ENCODE results near the gene TTC32.

GRCh38 chr2:19851116-19851695 lies 50.6 kb downstream of the TTC32 start:
- TF ChIP-seq, protein P1, sequence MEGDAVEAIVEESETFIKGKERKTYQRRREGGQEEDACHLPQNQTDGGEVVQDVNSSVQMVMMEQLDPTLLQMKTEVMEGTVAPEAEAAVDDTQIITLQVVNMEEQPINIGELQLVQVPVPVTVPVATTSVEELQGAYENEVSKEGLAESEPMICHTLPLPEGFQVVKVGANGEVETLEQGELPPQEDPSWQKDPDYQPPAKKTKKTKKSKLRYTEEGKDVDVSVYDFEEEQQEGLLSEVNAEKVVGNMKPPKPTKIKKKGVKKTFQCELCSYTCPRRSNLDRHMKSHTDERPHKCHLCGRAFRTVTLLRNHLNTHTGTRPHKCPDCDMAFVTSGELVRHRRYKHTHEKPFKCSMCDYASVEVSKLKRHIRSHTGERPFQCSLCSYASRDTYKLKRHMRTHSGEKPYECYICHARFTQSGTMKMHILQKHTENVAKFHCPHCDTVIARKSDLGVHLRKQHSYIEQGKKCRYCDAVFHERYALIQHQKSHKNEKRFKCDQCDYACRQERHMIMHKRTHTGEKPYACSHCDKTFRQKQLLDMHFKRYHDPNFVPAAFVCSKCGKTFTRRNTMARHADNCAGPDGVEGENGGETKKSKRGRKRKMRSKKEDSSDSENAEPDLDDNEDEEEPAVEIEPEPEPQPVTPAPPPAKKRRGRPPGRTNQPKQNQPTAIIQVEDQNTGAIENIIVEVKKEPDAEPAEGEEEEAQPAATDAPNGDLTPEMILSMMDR (conservative IDR thresholded peaks at IDR 0.05; ENCODE audit: low read depth in 2 of 2), result peak; percentile 40 to 61
- no peak for TF ChIP-seq POLR2AphosphoS5 (IDR thresholded peaks at IDR 0.05; ENCODE audit: low read depth)
- TF ChIP-seq CREB1 (CRISPR knock-in tag; IDR thresholded peaks at IDR 0.05; ENCODE audit: low read depth), result no peak
- no peak for TF ChIP-seq EZH2 (IDR thresholded peaks at IDR 0.05; ENCODE audit: low read depth, unreplicated experiment)
